HepG2 (cell line): ENCODE results near the gene MTA1. TPM values are rescaled to one million over a fixed set of nuclear protein-coding genes. Genes with fewer than 3 reads are reported as not detected.

Experiments
- AKAP8 ChIP-seq: sonication (generic); formaldehyde crosslinking; IDR thresholded peaks from 2 replicates; pipeline ENCODE4 v1.5.1; 2020; ENCODE audit warnings: mild to moderate bottlenecking, missing genetic modification reagents
- ARHGAP35 ChIP-seq: sonication (generic); formaldehyde crosslinking; IDR thresholded peaks from 2 replicates; pipeline ENCODE4 v1.9.0; 2022; ENCODE audit warnings: mild to moderate bottlenecking, inconsistent platforms, moderate library complexity, missing genetic modification reagents, borderline replicate concordance
- CBX2 ChIP-seq, 2 experiments: fragments of 200-600 bp in 1 of 2; sonication (generic); formaldehyde crosslinking in 1 of 2; IDR thresholded peaks; 2 replicates each; pipeline versions ENCODE4 v1.7.0 to v1.8.1; 2018 to 2022; ENCODE audit warnings: low read depth in 2 of 2, low read length in 1 of 2, mild to moderate bottlenecking in 1 of 2, missing genetic modification reagents in 1 of 2
- ESRRA ChIP-seq: sonication (generic); formaldehyde crosslinking; IDR thresholded peaks from 2 replicates; pipeline ENCODE4 v1.5.1; 2020; ENCODE audit warnings: mild to moderate bottlenecking, low read depth, missing genetic modification reagents
- KDM2A ChIP-seq: sonication (generic); formaldehyde crosslinking; IDR thresholded peaks from 2 replicates; pipeline ENCODE4 v1.4.0; 2020; ENCODE audit warnings: low read depth, missing genetic modification reagents, borderline replicate concordance
- KMT2B ChIP-seq: IDR thresholded peaks from 2 replicates; pipeline ENCODE4 v1.6.1; 2016; ENCODE audit warnings: missing genetic modification reagents, missing compliant biosample characterization
- MIER3 ChIP-seq: IDR thresholded peaks from 2 replicates; pipeline ENCODE4 v1.6.1; 2016; ENCODE audit warnings: missing compliant biosample characterization, borderline replicate concordance
- PAX8 ChIP-seq: sonication (generic); formaldehyde crosslinking; IDR thresholded peaks from 2 replicates; pipeline ENCODE4 v1.8.0; 2022; ENCODE audit warnings: mild to moderate bottlenecking, missing genetic modification reagents, borderline replicate concordance
- PBX3 ChIP-seq: sonication (generic); formaldehyde crosslinking; IDR thresholded peaks from 2 replicates; pipeline ENCODE4 v1.8.1; 2023; ENCODE audit warnings: missing genetic modification reagents, inconsistent platforms, borderline replicate concordance
- PHF8 ChIP-seq: sonication (generic); formaldehyde crosslinking; IDR thresholded peaks from 2 replicates; pipeline ENCODE4 v1.5.0; 2020; ENCODE audit warnings: missing genetic modification reagents
- PRDM4 ChIP-seq: sonication (generic); formaldehyde crosslinking; IDR thresholded peaks from 2 replicates; pipeline ENCODE4 v1.9.0; 2021; ENCODE audit warnings: missing genetic modification reagents, borderline replicate concordance
- REPIN1 ChIP-seq: sonication (generic); formaldehyde crosslinking; IDR thresholded peaks from 2 replicates; pipeline ENCODE4 v1.8.0; 2022; ENCODE audit warnings: missing genetic modification reagents, low read depth, mild to moderate bottlenecking, borderline replicate concordance
- SALL2 ChIP-seq: sonication (generic); formaldehyde crosslinking; IDR thresholded peaks from 2 replicates; pipeline ENCODE4 v1.8.1; 2023; ENCODE audit warnings: mild to moderate bottlenecking, missing genetic modification reagents, inconsistent platforms
- SKI ChIP-seq: fragments of 450-650 bp; IDR thresholded peaks from one replicate; pipeline ENCODE4 v1.6.1; 2018; ENCODE audit warnings: mild to moderate bottlenecking; ENCODE audit not compliant: partially characterized antibody
- TBP ChIP-seq: sonication (generic); formaldehyde crosslinking; IDR thresholded peaks from 2 replicates; pipeline ENCODE4 v1.5.0; 2020; ENCODE audit warnings: missing genetic modification reagents
- TOPORS ChIP-seq: sonication (generic); formaldehyde crosslinking; IDR thresholded peaks from 2 replicates; pipeline ENCODE4 v1.8.0; 2023; ENCODE audit warnings: mild to moderate bottlenecking, missing genetic modification reagents
- ZC3H13 ChIP-seq: sonication (generic); formaldehyde crosslinking; IDR thresholded peaks from 2 replicates; pipeline ENCODE4 v1.8.1; 2023; ENCODE audit warnings: mild to moderate bottlenecking, missing genetic modification reagents, moderate library complexity
- ZNF232 ChIP-seq: sonication (generic); formaldehyde crosslinking; IDR thresholded peaks from 2 replicates; pipeline ENCODE4 v1.4.0; 2020; ENCODE audit warnings: missing genetic modification reagents, borderline replicate concordance
- ZNF280D ChIP-seq: sonication (generic); formaldehyde crosslinking; IDR thresholded peaks from 2 replicates; pipeline ENCODE4 v1.5.1; 2020; ENCODE audit warnings: mild to moderate bottlenecking, missing genetic modification reagents
- ZNF556 ChIP-seq: sonication (generic); formaldehyde crosslinking; IDR thresholded peaks from 2 replicates; pipeline ENCODE4 v1.4.0; 2020; ENCODE audit warnings: mild to moderate bottlenecking, missing genetic modification reagents, borderline replicate concordance
- ZNF878 ChIP-seq: sonication (generic); formaldehyde crosslinking; IDR thresholded peaks from 2 replicates; pipeline ENCODE4 v1.8.1; 2023; ENCODE audit warnings: mild to moderate bottlenecking, missing genetic modification reagents, moderate library complexity
- ZSCAN20 ChIP-seq: sonication (generic); formaldehyde crosslinking; IDR thresholded peaks from 2 replicates; pipeline ENCODE4 v1.4.0; 2020; ENCODE audit warnings: missing genetic modification reagents, mild to moderate bottlenecking, borderline replicate concordance
- polyA plus RNA-seq, 8 experiments: library from polyadenylated mRNA; depleted of rRNA in 3 of 8; stranded (reverse) in 7 of 8; unstranded in 1 of 8; fragments of >200 nt; fragmentation: Illumina TruSeq in 4 of 8; extraction: Trizol in 4 of 8; gene quantifications; 2 replicates each; pipeline versions ENCODE4 v1.2.1 to v1.2.3, GENCODE V29; 2011 to 2016; ENCODE audit warnings: low read depth in 4 of 8, missing spikeins in 1 of 8, mixed read lengths in 1 of 8; ENCODE audit not compliant: insufficient read depth in 1 of 8
- total RNA-seq, 5 experiments: library from RNA; depleted of rRNA; stranded (reverse); fragments of >200 nt; fragmentation: Illumina TruSeq; extraction: Trizol; gene quantifications; 2 replicates each; pipeline ENCODE4 v1.2.3, GENCODE V29; 2016; ENCODE audit warnings: low read depth in 1 of 5

Gene MTA1
- total and polyA plus RNA-seq, 2 of the 13 experiments (the other 11 are each of a cell fraction or from before 2014, with no cell fraction given) = 35.2 to 85.8 TPM

GRCh38 chr14:105499256-105500035 is 79.8 kb downstream of the MTA1 start (continued):
- TF ChIP-seq PRDM4 (no peak), SALL2 (peak; percentile 70; the same call in 1 of the 2 replicates), SKI (peak; percentile 24), CBX2 (IDR thresholded peaks at IDR 0.05; ENCODE audit: low read depth, low read length) (no peak), CBX2 (CRISPR knock-in tag; IDR thresholded peaks at IDR 0.05; ENCODE audit: low read depth) (no peak; the same call in 1 of the 2 replicates), ZNF232 (CRISPR knock-in tag) (peak; percentile 34; the same call in 1 of the 2 replicates), ZNF280D (CRISPR knock-in tag) (peak; percentile 23; the same call in 1 of the 2 replicates), REPIN1 (peak; percentile 1), PAX8 (CRISPR knock-in tag) (peak; percentile 49; the same call in 1 of the 2 replicates), ZNF556 (CRISPR knock-in tag) (peak; percentile 55; the same call in 1 of the 2 replicates), ZC3H13 (CRISPR knock-in tag) (peak; percentile 84; the same call in 1 of the 2 replicates), ESRRA (CRISPR knock-in tag) (no peak), TBP (CRISPR knock-in tag) (no peak), TOPORS (CRISPR knock-in tag) (no peak; the same call in 1 of the 2 replicates), PHF8 (CRISPR knock-in tag) (no peak; the same call in 1 of the 2 replicates), MIER3 (CRISPR knock-in tag) (peak; percentile 47; the same call in 1 of the 2 replicates), KMT2B (CRISPR knock-in tag) (0 out of 2 replicates have a peak, but pooled peaks have one; percentile 23), ZSCAN20 (no peak), ARHGAP35 (CRISPR knock-in tag) (0 out of 2 replicates have a peak, but pooled peaks have one; percentile 28), PBX3 (no peak), AKAP8 (CRISPR knock-in tag) (peak; percentile 97), ZNF878 (CRISPR knock-in tag) (no peak), KDM2A (CRISPR knock-in tag) (peak; percentile 44; the same call in 1 of the 2 replicates)
